H1 (cell line): ENCODE data around the gene TBC1D17.

Source experiments
- EP300 ChIP-seq, 2 experiments: IDR thresholded peaks; 1 replicate in 1 of 2; 2 replicates in 1 of 2; pipeline ENCODE4 v1.6.1; 2011 to 2012; ENCODE audit warnings: low read depth in 2 of 2, low read length in 2 of 2, mild to moderate bottlenecking in 2 of 2, borderline replicate concordance in 1 of 2, inconsistent platforms in 1 of 2, moderate library complexity in 1 of 2
- NRF1 ChIP-seq: IDR thresholded peaks from 2 replicates; pipeline ENCODE4 v1.6.1; 2011; ENCODE audit warnings: mild to moderate bottlenecking, low read depth, low read length, improper control_type of control experiment
- POLR2A ChIP-seq, 2 experiments: IDR thresholded peaks; 1 replicate in 1 of 2; 2 replicates in 1 of 2; pipeline ENCODE4 v1.6.1; 2011; ENCODE audit warnings: low read depth in 2 of 2, low read length in 2 of 2, mild to moderate bottlenecking in 2 of 2; ENCODE audit errors: control extremely low read depth in 1 of 2
- POLR2AphosphoS5 ChIP-seq: IDR thresholded peaks from 2 replicates; pipeline ENCODE4 v1.6.1; 2011; ENCODE audit warnings: low read depth, low read length
- RFX5 ChIP-seq: IDR thresholded peaks from 2 replicates; pipeline ENCODE4 v1.6.1; 2011; ENCODE audit warnings: low read depth, low read length, improper control_type of control experiment, borderline replicate concordance
- SP1 ChIP-seq: IDR thresholded peaks from 2 replicates; pipeline ENCODE4 v1.6.1; 2011; ENCODE audit warnings: low read depth, low read length
- TCF12 ChIP-seq: IDR thresholded peaks from 2 replicates; pipeline ENCODE4 v1.6.1; 2011; ENCODE audit warnings: low read depth, mild to moderate bottlenecking, low read length
- USF2 ChIP-seq: IDR thresholded peaks from 2 replicates; pipeline ENCODE4 v1.6.1; 2011; ENCODE audit warnings: low read length, improper control_type of control experiment
- TF ChIP-seq, protein P1 (sequence below), 3 experiments: IDR thresholded peaks; 1 replicate in 2 of 3; 2 replicates in 1 of 3; pipeline versions ENCODE4 v1.5.1 to v1.6.1; 2011; ENCODE audit warnings: low read length in 3 of 3, mild to moderate bottlenecking in 3 of 3, inconsistent platforms in 2 of 3, low read depth in 1 of 3, moderate library complexity in 1 of 3; ENCODE audit not compliant: insufficient read depth in 1 of 3; ENCODE audit errors: control extremely low read depth in 1 of 3

DNA sequence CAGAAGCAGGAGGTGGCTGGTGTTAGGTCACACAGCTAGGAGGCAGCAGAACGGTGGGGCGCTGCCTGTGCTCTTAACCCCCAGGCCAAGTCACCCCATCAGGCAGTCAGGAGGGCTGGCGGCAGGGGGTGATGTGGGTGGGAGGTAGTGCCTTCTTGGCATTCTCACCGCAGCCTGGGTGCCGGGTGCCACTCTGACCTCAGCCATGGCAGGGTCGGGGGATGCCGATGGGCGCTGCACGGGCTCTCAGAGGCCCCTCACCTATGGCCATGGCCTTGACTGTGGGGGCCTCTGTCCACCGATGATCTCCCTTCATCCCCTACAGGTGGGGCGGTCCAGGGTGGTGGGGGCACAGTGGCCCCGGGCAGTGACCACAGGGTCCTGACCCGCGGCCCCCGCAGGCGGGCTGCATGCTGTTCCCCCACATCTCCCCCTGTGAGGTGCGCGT lies 20.9 kb upstream of the TBC1D17 start:
- TF ChIP-seq, protein P1, sequence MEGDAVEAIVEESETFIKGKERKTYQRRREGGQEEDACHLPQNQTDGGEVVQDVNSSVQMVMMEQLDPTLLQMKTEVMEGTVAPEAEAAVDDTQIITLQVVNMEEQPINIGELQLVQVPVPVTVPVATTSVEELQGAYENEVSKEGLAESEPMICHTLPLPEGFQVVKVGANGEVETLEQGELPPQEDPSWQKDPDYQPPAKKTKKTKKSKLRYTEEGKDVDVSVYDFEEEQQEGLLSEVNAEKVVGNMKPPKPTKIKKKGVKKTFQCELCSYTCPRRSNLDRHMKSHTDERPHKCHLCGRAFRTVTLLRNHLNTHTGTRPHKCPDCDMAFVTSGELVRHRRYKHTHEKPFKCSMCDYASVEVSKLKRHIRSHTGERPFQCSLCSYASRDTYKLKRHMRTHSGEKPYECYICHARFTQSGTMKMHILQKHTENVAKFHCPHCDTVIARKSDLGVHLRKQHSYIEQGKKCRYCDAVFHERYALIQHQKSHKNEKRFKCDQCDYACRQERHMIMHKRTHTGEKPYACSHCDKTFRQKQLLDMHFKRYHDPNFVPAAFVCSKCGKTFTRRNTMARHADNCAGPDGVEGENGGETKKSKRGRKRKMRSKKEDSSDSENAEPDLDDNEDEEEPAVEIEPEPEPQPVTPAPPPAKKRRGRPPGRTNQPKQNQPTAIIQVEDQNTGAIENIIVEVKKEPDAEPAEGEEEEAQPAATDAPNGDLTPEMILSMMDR (IDR thresholded peaks at IDR 0.05; ENCODE audit: control extremely low read depth in 1 of 3, insufficient read depth in 1 of 3, low read depth in 1 of 3, low read length in 3 of 3), result no peak
- TF ChIP-seq EP300 (IDR thresholded peaks at IDR 0.05; ENCODE audit: borderline replicate concordance in 1 of 2, low read depth in 2 of 2, low read length in 2 of 2) (no peak), POLR2AphosphoS5 (no peak; the same call in 1 of the 2 replicates), USF2 (no peak), NRF1 (no peak), POLR2A (IDR thresholded peaks at IDR 0.05; ENCODE audit: control extremely low read depth in 1 of 2, low read depth in 2 of 2, low read length in 2 of 2) (peak in 1 of 2 experiments; percentile 45; a peak in 1 of 3 replicates), SP1 (no peak), RFX5 (no peak), TCF12 (no peak)
